Panc1 (cell line): ENCODE data around the gene LRRC66. TPM values are rescaled to one million over a fixed set of nuclear protein-coding genes. Genes with fewer than 3 reads are reported as not detected.

ENCODE experiments used
- ATAC-seq: fragments of 200-7000 bp; cut with Tn5 transposase; 2 replicates; pipeline ENCODE4 v1.9.1; 2020; ENCODE audit warnings: mild to moderate bottlenecking, moderate library complexity
- BruUV-seq: library from RNA; stranded (reverse); fragments of 400-500 nt; replicated peaks from 2 replicates; lab custom pipeline; 2021; lab: Mats Ljungman, UMichigan
- CTCF ChIA-PET: fragments of 300-600 bp; sonication (Branson Sonifier 250); formaldehyde crosslinking; loops from one replicate; lab custom pipeline; 2022; ENCODE audit warnings: antibody characterized with exemption; lab: Charles Lee
- POLR2A ChIA-PET: fragments of 300-600 bp; sonication (Branson Sonifier 250); formaldehyde crosslinking; loops from one replicate; lab custom pipeline; 2022; ENCODE audit warnings: antibody characterized with exemption; lab: Charles Lee
- DNase-seq: peaks from one replicate; pipeline ENCODE4 v3.0.0-alpha.2; 2010; ENCODE audit warnings: low read depth, low spot score
- H3K27ac ChIP-seq: 2 replicates; pipeline ENCODE4 v1.5.1; 2011; ENCODE audit warnings: mild to moderate bottlenecking, low read length, inconsistent platforms
- H3K27me3 ChIP-seq: fragments of 200-500 bp; sonication (Bioruptor generic); 2 replicates; pipeline ENCODE4 v1.6.0; 2014; ENCODE audit warnings: low read length, inconsistent platforms; ENCODE audit not compliant: control insufficient read depth, insufficient read depth
- H3K36me3 ChIP-seq: fragments of 200-500 bp; sonication (Bioruptor generic); 2 replicates; pipeline ENCODE4 v1.5.1; 2014; ENCODE audit warnings: inconsistent platforms, mild to moderate bottlenecking, low read length, moderate library complexity; ENCODE audit not compliant: control insufficient read depth, insufficient read depth
- H3K4me1 ChIP-seq: 2 replicates; pipeline ENCODE4 v1.5.1; 2011; ENCODE audit warnings: inconsistent platforms, mild to moderate bottlenecking, low read length, moderate library complexity; ENCODE audit not compliant: control insufficient read depth, insufficient read depth
- H3K4me3 ChIP-seq, 2 experiments: 2 replicates each; pipeline ENCODE4 v1.5.1; 2011 to 2012; ENCODE audit warnings: low read depth in 2 of 2, low read length in 2 of 2, mild to moderate bottlenecking in 2 of 2, inconsistent platforms in 1 of 2, moderate library complexity in 1 of 2
- H3K9me3 ChIP-seq: fragments of 200-500 bp; sonication (Bioruptor generic); 2 replicates; pipeline ENCODE4 v1.5.1; 2014; ENCODE audit warnings: low read depth, mild to moderate bottlenecking, inconsistent platforms, low read length, moderate library complexity; ENCODE audit not compliant: control insufficient read depth, insufficient read depth
- POLR2AphosphoS5 ChIP-seq: IDR thresholded peaks from 2 replicates; pipeline ENCODE4 v1.6.1; 2012; ENCODE audit warnings: mild to moderate bottlenecking, low read depth, low read length, moderate library complexity
- REST ChIP-seq, 2 experiments: IDR thresholded peaks; 2 replicates each; pipeline ENCODE4 v1.6.1; 2011 to 2012; ENCODE audit warnings: low read depth in 2 of 2, control low read depth in 1 of 2, low read length in 1 of 2, mild to moderate bottlenecking in 1 of 2, moderate library complexity in 1 of 2; ENCODE audit not compliant: insufficient read depth in 1 of 2
- SIN3A ChIP-seq: IDR thresholded peaks from 2 replicates; pipeline ENCODE4 v1.6.1; 2012; ENCODE audit warnings: low read depth, mild to moderate bottlenecking, low read length, moderate library complexity, borderline replicate concordance; ENCODE audit not compliant: insufficient read depth
- TCF7L2 ChIP-seq: IDR thresholded peaks from 2 replicates; pipeline ENCODE4 v1.6.1; 2011; ENCODE audit warnings: mild to moderate bottlenecking, low read depth, low read length, inconsistent platforms
- in situ Hi-C: cut with HindIII; loops from 2 replicates; pipeline ENCODE4 v1.10.0; 2016; ENCODE audit warnings: low sequenced_read_pairs, low pct_unique_long_range_greater_than_20kb
- intact Hi-C: fragments of 100-400 bp; cut with micrococcal nuclease; formaldehyde crosslinking; loops from one replicate; pipeline ENCODE4 v1.10.0; 2022; ENCODE audit not compliant: unreplicated experiment
- total RNA-seq: library from RNA; stranded (reverse); gene quantifications from one replicate; pipeline ENCODE4 v1.2.1, GENCODE V29; 2021; ENCODE audit not compliant: unreplicated experiment
- TF ChIP-seq, protein P1 (sequence below): fragments of 450-650 bp; IDR thresholded peaks from 2 replicates; pipeline ENCODE4 v1.5.1; 2017; ENCODE audit warnings: mild to moderate bottlenecking

LRRC66 gene
- total RNA-seq, 1 experiment from 2014 or later = 0.08 TPM

DNA sequence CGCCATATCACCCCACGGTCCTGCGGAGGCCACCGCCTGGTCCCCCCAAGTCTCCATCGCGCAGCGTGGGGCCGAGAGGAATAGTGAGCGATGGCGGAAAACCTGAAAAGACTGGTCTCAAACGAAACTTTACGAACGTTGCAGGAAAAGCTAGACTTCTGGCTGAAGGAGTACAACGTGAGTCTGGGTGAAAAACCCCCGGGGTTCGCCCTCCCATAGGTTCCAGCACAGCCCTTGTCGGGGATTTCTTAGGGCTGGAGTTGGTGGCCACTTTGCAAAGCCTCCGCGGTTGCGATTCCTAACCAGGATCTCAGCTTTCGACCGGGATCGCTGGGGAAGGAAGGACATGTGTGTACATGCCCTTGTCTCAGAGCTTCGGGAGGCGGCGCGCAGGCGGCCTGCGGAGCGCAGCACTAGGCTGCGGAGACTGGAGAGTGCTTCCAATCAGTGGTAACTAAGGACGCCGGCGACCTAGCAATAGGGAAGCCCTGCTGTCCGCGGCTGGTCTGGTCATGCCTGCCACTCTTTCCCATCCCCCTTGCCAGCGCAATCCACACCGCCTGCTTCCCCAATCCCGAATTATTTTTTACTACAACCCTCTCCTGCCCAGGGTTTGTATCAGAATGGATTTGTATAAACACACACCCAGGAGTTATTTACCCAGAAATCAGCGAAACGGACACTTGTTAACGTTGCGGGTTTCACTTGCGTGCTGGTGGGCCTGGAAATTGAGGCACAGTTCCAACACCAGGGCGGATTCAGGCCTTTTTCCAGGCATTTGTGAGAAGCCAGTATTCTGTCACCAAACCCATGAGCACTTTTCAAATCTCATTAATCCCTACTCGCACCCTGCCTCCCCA lies 31.7 kb upstream of the LRRC66 start:
- DNase-seq (no peak), ATAC-seq (peak; percentile 93)
- no TSS peak for BruUV-seq
- TF ChIP-seq, protein P1, sequence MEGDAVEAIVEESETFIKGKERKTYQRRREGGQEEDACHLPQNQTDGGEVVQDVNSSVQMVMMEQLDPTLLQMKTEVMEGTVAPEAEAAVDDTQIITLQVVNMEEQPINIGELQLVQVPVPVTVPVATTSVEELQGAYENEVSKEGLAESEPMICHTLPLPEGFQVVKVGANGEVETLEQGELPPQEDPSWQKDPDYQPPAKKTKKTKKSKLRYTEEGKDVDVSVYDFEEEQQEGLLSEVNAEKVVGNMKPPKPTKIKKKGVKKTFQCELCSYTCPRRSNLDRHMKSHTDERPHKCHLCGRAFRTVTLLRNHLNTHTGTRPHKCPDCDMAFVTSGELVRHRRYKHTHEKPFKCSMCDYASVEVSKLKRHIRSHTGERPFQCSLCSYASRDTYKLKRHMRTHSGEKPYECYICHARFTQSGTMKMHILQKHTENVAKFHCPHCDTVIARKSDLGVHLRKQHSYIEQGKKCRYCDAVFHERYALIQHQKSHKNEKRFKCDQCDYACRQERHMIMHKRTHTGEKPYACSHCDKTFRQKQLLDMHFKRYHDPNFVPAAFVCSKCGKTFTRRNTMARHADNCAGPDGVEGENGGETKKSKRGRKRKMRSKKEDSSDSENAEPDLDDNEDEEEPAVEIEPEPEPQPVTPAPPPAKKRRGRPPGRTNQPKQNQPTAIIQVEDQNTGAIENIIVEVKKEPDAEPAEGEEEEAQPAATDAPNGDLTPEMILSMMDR = no peak
- TF ChIP-seq POLR2AphosphoS5 = no peak
- no peak for TF ChIP-seq REST (IDR thresholded peaks at IDR 0.05; ENCODE audit: insufficient read depth in 1 of 2, low read depth in 2 of 2, low read length in 1 of 2)
- TF ChIP-seq SIN3A = no peak
- TF ChIP-seq TCF7L2 = no peak
- CTCF ChIA-PET = no interaction called here
- Histone ChIP-seq H3K27ac (no peak overlapping the region), H3K36me3 (no peaks in the 10 kb centered on the region), H3K9me3 (no peaks in the 10 kb centered on the region), H3K27me3 (peaks cover 20% of the 10 kb centered on the region), H3K4me3 (peak overlapping the region; percentile 49 to 51), H3K4me1 (no peaks in the 10 kb centered on the region)
- in situ Hi-C loops (no loop called here), intact Hi-C loops (no loop called here)
- POLR2A ChIA-PET = no interaction called here

DNA sequence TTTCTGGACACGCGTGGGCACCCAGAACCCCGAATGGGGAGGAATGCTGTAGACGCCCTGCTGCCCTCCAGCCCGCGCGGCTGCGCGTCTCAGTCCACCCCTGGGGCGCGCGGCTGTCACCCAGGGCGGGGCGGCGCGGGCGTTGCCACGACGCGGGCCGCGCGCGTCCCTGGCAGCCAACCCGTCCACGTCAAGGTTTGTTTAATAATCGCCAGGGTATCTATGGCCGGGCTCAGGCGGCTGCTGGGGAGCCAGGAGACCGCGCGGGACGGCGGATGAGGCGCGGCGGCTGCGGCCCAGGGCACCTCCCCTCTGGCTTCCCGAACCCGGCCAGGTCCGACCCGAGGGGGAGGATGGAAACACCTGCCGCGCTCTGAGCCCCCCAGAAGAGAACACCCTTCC lies 31.1 kb upstream of the LRRC66 start, which contains the start of gene SPATA18:
TSS of gene SPATA18 (plus strand) at position 92 of the 402 bp plus-strand sequence. CDS start 401 bp downstream, outside the sequence.
- no peaks in the 10 kb centered on the region for H3K36me3 ChIP-seq
- no TSS peak for BruUV-seq
- TF ChIP-seq SIN3A (no peak), POLR2AphosphoS5 (no peak), TCF7L2 (no peak), REST (IDR thresholded peaks at IDR 0.05; ENCODE audit: insufficient read depth in 1 of 2, low read depth in 2 of 2, low read length in 1 of 2) (no peak)
- TF ChIP-seq, protein P1 = no peak
- H3K4me1 ChIP-seq = no peaks in the 10 kb centered on the region
- H3K27me3 ChIP-seq = peaks cover 22% of the 10 kb centered on the region
- intact Hi-C loops (no loop called here), in situ Hi-C loops (no loop called here)
- ChIA-PET CTCF (no interaction called here), POLR2A (no interaction called here)
- DNase-seq = no peak
- H3K27ac ChIP-seq = no peak within 1 kb of the TSS
- ATAC-seq = peak; percentile 76
- peak within 1 kb of the TSS; percentile 49 to 51 for H3K4me3 ChIP-seq
- no peaks in the 10 kb centered on the region for H3K9me3 ChIP-seq
